Endodermal cell (in vitro differentiated cells): Measurements from ENCODE around the gene WWP2. TPM values are rescaled to one million over a fixed set of nuclear protein-coding genes. Genes with fewer than 3 reads are reported as not detected.

Source experiments
- DNase-seq: peaks from one replicate; pipeline ENCODE4 v3.0.0-alpha.2; 2017
- H3K27ac ChIP-seq: 2 replicates; pipeline ENCODE4 v1.5.1; 2013; ENCODE audit warnings: mild to moderate bottlenecking, low read depth, low read length, moderate library complexity
- H3K27me3 ChIP-seq: 2 replicates; pipeline ENCODE4 v1.6.1; 2013; ENCODE audit warnings: mild to moderate bottlenecking, low read length, moderate library complexity; ENCODE audit not compliant: insufficient read depth, control insufficient read depth, poor library complexity, severe bottlenecking
- H3K36me3 ChIP-seq: 2 replicates; pipeline ENCODE4 v1.7.0; 2013; ENCODE audit warnings: mild to moderate bottlenecking, low read length, moderate library complexity; ENCODE audit not compliant: control insufficient read depth, insufficient read depth
- H3K4me1 ChIP-seq: one replicate; pipeline ENCODE4 v1.7.0; 2013; ENCODE audit warnings: low read length; ENCODE audit not compliant: control insufficient read depth, insufficient read depth
- H3K4me3 ChIP-seq: 2 replicates; pipeline ENCODE4 v1.5.1; 2013; ENCODE audit warnings: mild to moderate bottlenecking, low read length, moderate library complexity
- H3K9ac ChIP-seq: 2 replicates; pipeline ENCODE4 v1.6.1; 2013; ENCODE audit warnings: mild to moderate bottlenecking, low read length, moderate library complexity; ENCODE audit not compliant: poor library complexity, severe bottlenecking; ENCODE audit errors: extremely low read depth
- H3K9me3 ChIP-seq: 2 replicates; pipeline ENCODE4 v1.6.1; 2013; ENCODE audit warnings: mild to moderate bottlenecking, low read length, moderate library complexity; ENCODE audit not compliant: control insufficient read depth
- H3K27ac Mint-ChIP-seq: 2 replicates; pipeline ENCODE4 v1.8.0; 2020; ENCODE audit warnings: mixed read lengths
- H3K27me3 Mint-ChIP-seq: 2 replicates; pipeline ENCODE4 v1.8.0; 2021; ENCODE audit warnings: mild to moderate bottlenecking, mixed read lengths; ENCODE audit not compliant: insufficient read depth
- H3K36me3 Mint-ChIP-seq: 2 replicates; pipeline ENCODE4 v1.8.0; 2020; ENCODE audit warnings: low read depth, mixed read lengths
- H3K4me1 Mint-ChIP-seq: 2 replicates; pipeline ENCODE4 v1.8.0; 2020; ENCODE audit warnings: mixed read lengths
- H3K4me3 Mint-ChIP-seq: 2 replicates; pipeline ENCODE4 v1.8.0; 2020; ENCODE audit warnings: mild to moderate bottlenecking, moderate library complexity, mixed read lengths
- H3K9me3 Mint-ChIP-seq: 2 replicates; pipeline ENCODE4 v1.8.0; 2020; ENCODE audit warnings: mild to moderate bottlenecking, mixed read lengths
- CTCF ChIP-seq: fragments of 200-600 bp; sonication (generic); conservative IDR thresholded peaks from 2 replicates; pipeline ENCODE4 v1.5.0; 2021; ENCODE audit warnings: antibody characterized with exemption, mild to moderate bottlenecking
- WGBS, 2 experiments: methylation state at CpG; one replicate each; pipeline versions ENCODE4 v1.1.5 to v1.1.7; 2013; ENCODE audit warnings: missing lambda C conversion rate in 2 of 2, mixed read lengths in 1 of 2; ENCODE audit not compliant: insufficient coverage in 1 of 2, insufficient read length in 1 of 2; 5-methylcytosine and 5-hydroxymethylcytosine counted together
- total RNA-seq, 2 donors: library from RNA; stranded (reverse); fragmentation: NEBNext Ultra II Directional in 1 of 2; extraction: Animal tissue kit (Norgen Biotek cat#: 25700) in 1 of 2; gene quantifications; 2 replicates in 1 of 2; 3 replicates in 1 of 2; pipeline ENCODE4 v1.2.1, GENCODE V29; 2021

Gene WWP2
- total RNA-seq, 2 donors from 2014 or later: 42.3 to 50.0 TPM

- no peaks in the 10 kb centered on the region for H3K27me3 Mint-ChIP-seq
- Histone ChIP-seq H3K27ac (no peak overlapping the region), H3K27me3 (no peaks in the 10 kb centered on the region), H3K4me1 (peaks cover 11% of the 10 kb centered on the region), H3K9me3 (no peaks in the 10 kb centered on the region), H3K4me3 (no peak overlapping the region), H3K36me3 (no peaks in the 10 kb centered on the region), H3K9ac (peak overlapping the region; percentile 24)
- peaks cover 30% of the 10 kb centered on the region for H3K36me3 Mint-ChIP-seq
- no peaks in the 10 kb centered on the region for H3K9me3 Mint-ChIP-seq
- no peak overlapping the region for H3K4me3 Mint-ChIP-seq
- H3K27ac Mint-ChIP-seq: peak overlapping the region; percentile 93
- DNase-seq: no peak
- no peak for TF ChIP-seq CTCF
- WGBS, 2 experiments: 94 to 100% methylated on average over 1 of the region's 1 CpG
- H3K4me1 Mint-ChIP-seq: peaks cover 12% of the 10 kb centered on the region
Observed at GRCh38 chr16:69918241-69918640, 156.1 kb downstream of the WWP2 start.

- 84% methylated on average over 2 of the region's 2 CpGs; no CpG with 5 or more reads in 1 of the 2 experiments for WGBS, 2 experiments
- Histone ChIP-seq H3K27ac (no peak overlapping the region), H3K9ac (no peak overlapping the region), H3K4me3 (no peak overlapping the region), H3K36me3 (no peaks in the 10 kb centered on the region), H3K27me3 (no peaks in the 10 kb centered on the region), H3K4me1 (peaks cover 11% of the 10 kb centered on the region), H3K9me3 (no peaks in the 10 kb centered on the region)
- H3K36me3 Mint-ChIP-seq: peaks cover 31% of the 10 kb centered on the region
- H3K9me3 Mint-ChIP-seq: no peaks in the 10 kb centered on the region
- TF ChIP-seq CTCF: no peak
- no peak for DNase-seq
- no peaks in the 10 kb centered on the region for H3K27me3 Mint-ChIP-seq
- H3K4me3 Mint-ChIP-seq: no peak overlapping the region
- H3K4me1 Mint-ChIP-seq: peaks cover 21% of the 10 kb centered on the region
- peak overlapping the region; percentile 49 for H3K27ac Mint-ChIP-seq
Observed at GRCh38 chr16:69921127-69921526, 159.0 kb downstream of the WWP2 start.

GRCh38 chr16:69922200-69922599 is 160.1 kb downstream of the WWP2 start:
- Mint-ChIP-seq H3K4me3 (no peak overlapping the region), H3K36me3 (peaks cover 33% of the 10 kb centered on the region), H3K4me1 (peaks cover 20% of the 10 kb centered on the region), H3K27me3 (no peaks in the 10 kb centered on the region), H3K9me3 (no peaks in the 10 kb centered on the region), H3K27ac (no peak overlapping the region)
- no peaks in the 10 kb centered on the region for H3K9me3 ChIP-seq
- H3K27me3 ChIP-seq: no peaks in the 10 kb centered on the region
- no peak for TF ChIP-seq CTCF
- H3K9ac ChIP-seq: no peak overlapping the region
- no peak overlapping the region for H3K4me3 ChIP-seq
- 81 to 94% methylated on average over 2 to 4 of the region's 6 CpGs for WGBS, 2 experiments
- peaks cover 7% of the 10 kb centered on the region for H3K4me1 ChIP-seq
- no peak for DNase-seq
- H3K36me3 ChIP-seq: peaks cover 5% of the 10 kb centered on the region
- no peak overlapping the region for H3K27ac ChIP-seq
